OCI-LY7 (cell line): Measurements from ENCODE around the gene RNF133. TPM values are rescaled to one million over a fixed set of nuclear protein-coding genes. Genes with fewer than 3 reads are reported as not detected.

Source experiments
- BruUV-seq: library from RNA; stranded (reverse); fragments of 400-500 nt; replicated peaks from 2 replicates; lab custom pipeline; 2021; lab: Mats Ljungman, UMichigan
- CTCF ChIA-PET: fragments of 300-600 bp; sonication (Branson Sonifier 250); formaldehyde crosslinking; loops from one replicate; lab custom pipeline; 2022; ENCODE audit warnings: antibody characterized with exemption; ENCODE audit not compliant: unreplicated experiment; lab: Charles Lee
- POLR2A ChIA-PET: fragments of 300-600 bp; sonication (Branson Sonifier 250); formaldehyde crosslinking; loops from one replicate; lab custom pipeline; 2022; ENCODE audit warnings: antibody characterized with exemption; lab: Charles Lee
- DNase-seq: peaks from one replicate; pipeline ENCODE4 v3.0.0-alpha.2; 2015; ENCODE audit warnings: low spot score
- H2AFZ ChIP-seq: fragments of 200-600 bp; sonication (generic), shearing (Covaris generic); 2 replicates; pipeline ENCODE4 v1.6.1; 2014; ENCODE audit warnings: mild to moderate bottlenecking, antibody characterized with exemption, low read length, moderate library complexity
- H3K27ac ChIP-seq: fragments of 200-600 bp; sonication (generic); 2 replicates; pipeline ENCODE4 v1.5.1; 2014; ENCODE audit warnings: mixed run types, low read depth, mild to moderate bottlenecking, moderate library complexity, low read length, inconsistent platforms; ENCODE audit not compliant: poor library complexity, severe bottlenecking
- H3K36me3 ChIP-seq: fragments of 200-600 bp; sonication (generic); 2 replicates; pipeline ENCODE4 v1.6.1; 2014; ENCODE audit warnings: mild to moderate bottlenecking, antibody characterized with exemption, low read length, moderate library complexity, mixed read lengths; ENCODE audit not compliant: insufficient read depth
- H3K4me1 ChIP-seq: fragments of 200-600 bp; sonication (generic); 2 replicates; pipeline ENCODE4 v1.5.1; 2014; ENCODE audit warnings: mild to moderate bottlenecking, low read length; ENCODE audit not compliant: insufficient read depth, poor library complexity, severe bottlenecking
- H3K4me2 ChIP-seq: fragments of 200-600 bp; sonication (generic); 2 replicates; pipeline ENCODE4 v1.6.1; 2014; ENCODE audit warnings: mild to moderate bottlenecking, low read length
- H3K4me3 ChIP-seq: fragments of 200-600 bp; sonication (generic); 2 replicates; pipeline ENCODE4 v1.5.1; 2014; ENCODE audit warnings: mild to moderate bottlenecking, low read depth, low read length; ENCODE audit not compliant: poor library complexity, severe bottlenecking
- H3K79me2 ChIP-seq: fragments of 200-600 bp; sonication (generic); 2 replicates; pipeline ENCODE4 v1.6.1; 2016; ENCODE audit warnings: low read depth, mild to moderate bottlenecking, low read length, moderate library complexity, mixed read lengths; ENCODE audit not compliant: insufficient read depth
- H3K9me2 ChIP-seq: fragments of 200-600 bp; sonication (generic); 2 replicates; pipeline ENCODE4 v1.6.1; 2016; ENCODE audit warnings: mild to moderate bottlenecking, low read length, mixed read lengths; ENCODE audit not compliant: insufficient read depth
- H3K9me3 ChIP-seq: fragments of 200-600 bp; sonication (generic); 2 replicates; pipeline ENCODE4 v1.6.1; 2014; ENCODE audit warnings: mild to moderate bottlenecking, mixed run types, low read length, mixed read lengths
- H4K20me1 ChIP-seq: fragments of 200-600 bp; sonication (generic); 2 replicates; pipeline ENCODE4 v1.6.1; 2014; ENCODE audit warnings: mild to moderate bottlenecking, antibody characterized with exemption, low read length, moderate library complexity, mixed read lengths; ENCODE audit not compliant: insufficient read depth
- CTCF ChIP-seq: fragments of 200-600 bp; sonication (generic); conservative IDR thresholded peaks from 2 replicates; pipeline ENCODE4 v1.5.1; 2014; ENCODE audit warnings: mild to moderate bottlenecking, antibody characterized with exemption, low read length, moderate library complexity, mixed read lengths
- EZH2phosphoT487 ChIP-seq: fragments of 200-600 bp; sonication (generic); IDR thresholded peaks from 2 replicates; pipeline ENCODE4 v1.6.1; 2018; ENCODE audit warnings: low read depth, borderline replicate concordance, mild to moderate bottlenecking, mixed run types, antibody characterized with exemption, low read length, moderate library complexity, mixed read lengths
- intact Hi-C: fragments of 100-400 bp; cut with micrococcal nuclease; formaldehyde crosslinking; loops from one replicate; pipeline ENCODE4 v1.10.0; 2022; ENCODE audit not compliant: unreplicated experiment
- total RNA-seq, 2 experiments: library from RNA; depleted of rRNA in 1 of 2; stranded (reverse); fragments of >200 nt in 1 of 2; shearing (Covaris generic) in 1 of 2; gene quantifications; 2 replicates each; pipeline ENCODE4 v1.2.3, GENCODE V29; 2014 to 2022

The RNF133 gene
- total RNA-seq, 2 experiments from 2014 or later: not detected

DNA sequence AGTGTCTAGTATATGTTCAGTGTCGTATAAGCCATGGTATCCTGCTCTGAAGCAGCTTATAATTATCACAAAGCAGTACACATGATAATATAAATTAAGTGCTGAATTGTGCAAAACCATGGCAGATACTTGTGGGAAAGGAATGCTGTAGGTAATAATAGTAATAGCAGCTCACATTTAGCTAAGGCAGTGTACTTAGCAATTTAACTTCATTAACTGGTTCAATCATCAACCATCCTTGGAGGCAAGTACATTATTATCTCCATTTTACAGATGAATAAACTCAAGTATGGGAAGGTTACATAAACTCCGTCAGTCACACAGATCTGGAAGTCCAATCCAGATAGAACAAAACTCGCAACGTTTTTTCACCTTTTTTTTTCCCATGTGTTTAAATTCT is 25.4 kb upstream of the RNF133 start:
- no peaks in the 10 kb centered on the region for H3K79me2 ChIP-seq
- no peak overlapping the region for H3K4me2 ChIP-seq
- ChIA-PET POLR2A (no interaction called here), CTCF (no interaction called here)
- H3K27ac ChIP-seq: no peak overlapping the region
- no peaks in the 10 kb centered on the region for H3K4me1 ChIP-seq
- no peaks in the 10 kb centered on the region for H3K9me2 ChIP-seq
- no TSS peak for BruUV-seq
- H4K20me1 ChIP-seq: no peaks in the 10 kb centered on the region
- TF ChIP-seq EZH2phosphoT487 (no peak), CTCF (no peak)
- intact Hi-C loops: no loop called here
- no peaks in the 10 kb centered on the region for H3K9me3 ChIP-seq
- no peaks in the 10 kb centered on the region for H3K36me3 ChIP-seq
- DNase-seq: no peak
- no peak overlapping the region for H2AFZ ChIP-seq
- H3K4me3 ChIP-seq: no peak overlapping the region

DNA sequence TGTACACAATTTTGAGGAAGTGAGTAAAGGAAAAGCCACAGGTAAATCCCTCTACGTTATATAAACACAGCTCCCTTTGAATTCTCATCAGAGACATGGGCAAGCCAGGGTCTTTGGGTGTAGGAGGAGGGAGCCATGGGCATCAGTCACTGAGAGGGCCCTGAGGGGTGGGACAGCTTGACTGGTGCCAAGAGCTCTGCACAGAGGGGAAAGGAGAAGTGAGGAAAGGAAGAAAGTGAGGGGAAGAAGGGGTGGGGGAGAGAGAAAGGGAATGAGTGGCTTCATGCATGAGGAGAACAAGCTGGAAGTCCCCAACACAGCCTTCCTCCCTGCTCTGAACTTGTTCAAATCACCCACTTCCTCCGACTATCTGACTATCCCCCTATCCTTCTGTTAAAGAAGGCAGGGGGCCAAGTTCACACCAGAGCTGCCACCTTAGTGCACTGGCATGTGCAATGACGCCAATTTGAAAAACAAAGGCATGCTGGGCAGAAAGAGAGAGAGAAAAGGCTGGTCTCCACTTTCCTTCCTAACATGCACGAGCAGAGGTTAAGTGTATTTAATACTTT is 20.2 kb upstream of the RNF133 start:
- Histone ChIP-seq H3K27ac (no peak overlapping the region), H4K20me1 (no peaks in the 10 kb centered on the region), H2AFZ (no peak overlapping the region), H3K4me3 (no peak overlapping the region), H3K9me2 (no peaks in the 10 kb centered on the region), H3K36me3 (no peaks in the 10 kb centered on the region), H3K9me3 (no peaks in the 10 kb centered on the region), H3K79me2 (no peaks in the 10 kb centered on the region), H3K4me2 (no peak overlapping the region), H3K4me1 (no peaks in the 10 kb centered on the region)
- ChIA-PET CTCF (no interaction called here), POLR2A (no interaction called here)
- intact Hi-C loops: no loop called here
- DNase-seq: no peak
- TF ChIP-seq EZH2phosphoT487 (no peak), CTCF (no peak)
- no TSS peak for BruUV-seq

DNA sequence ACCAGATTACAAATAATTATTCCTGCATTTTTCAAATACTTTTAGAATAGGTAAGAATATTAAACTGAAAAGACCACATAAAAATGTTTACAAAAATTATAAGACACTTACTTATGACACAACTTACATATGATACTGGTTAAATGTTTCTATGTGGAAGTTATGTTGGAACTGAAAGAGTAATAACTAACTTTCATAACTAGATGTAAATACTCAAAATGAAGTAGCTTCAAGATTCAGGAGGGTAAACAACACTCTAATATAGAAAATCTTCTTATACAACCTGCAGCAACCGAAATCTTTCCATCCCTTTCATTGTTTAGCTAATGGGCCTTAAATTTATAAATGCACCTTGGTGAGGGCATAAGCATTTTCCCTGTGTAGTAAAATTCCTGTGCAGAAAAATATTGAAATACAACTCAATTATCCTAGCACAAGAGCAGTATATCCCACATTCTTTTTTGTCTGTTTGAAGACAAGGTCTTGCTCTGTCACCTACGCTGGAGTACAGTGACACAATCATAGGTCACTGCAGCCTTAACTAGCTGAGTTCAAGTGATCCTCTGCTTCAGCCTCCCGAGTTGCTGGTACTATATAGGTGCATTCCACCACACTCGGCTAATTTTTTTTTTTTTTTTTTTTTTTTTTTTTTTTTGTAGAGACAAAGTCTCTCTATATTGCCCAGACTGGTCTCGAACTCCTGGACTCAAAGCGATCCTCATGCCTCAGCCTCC is 18.6 kb upstream of the RNF133 start:
- Histone ChIP-seq H3K27ac (no peak overlapping the region), H4K20me1 (no peaks in the 10 kb centered on the region), H3K79me2 (no peaks in the 10 kb centered on the region), H3K9me3 (no peaks in the 10 kb centered on the region), H3K4me3 (no peak overlapping the region), H3K9me2 (no peaks in the 10 kb centered on the region), H3K4me1 (no peaks in the 10 kb centered on the region), H3K36me3 (no peaks in the 10 kb centered on the region), H2AFZ (no peak overlapping the region), H3K4me2 (no peak overlapping the region)
- ChIA-PET CTCF (no interaction called here), POLR2A (interaction anchor here (0.6 kb wide), 1 partner anchor 274 kb away, joined by 4 read pairs; no protein-coding TSS in a partner anchor)
- no peak for DNase-seq
- no TSS peak for BruUV-seq
- intact Hi-C loops: no loop called here
- TF ChIP-seq CTCF (no peak), EZH2phosphoT487 (no peak)
